ENCODE measurements around the gene LY6G5B. TPM values are rescaled to one million over a fixed set of nuclear protein-coding genes. Genes with fewer than 3 reads are reported as not detected.

The LY6G5B gene, protein sequence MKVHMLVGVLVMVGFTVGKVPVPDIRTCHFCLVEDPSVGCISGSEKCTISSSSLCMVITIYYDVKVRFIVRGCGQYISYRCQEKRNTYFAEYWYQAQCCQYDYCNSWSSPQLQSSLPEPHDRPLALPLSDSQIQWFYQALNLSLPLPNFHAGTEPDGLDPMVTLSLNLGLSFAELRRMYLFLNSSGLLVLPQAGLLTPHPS
- polyA plus RNA-seq (ENCODE audit: insufficient read length in 4 of 4), result 10 to 100 TPM in 3 of 4 donors, 1 to 10 TPM in 1; 9.0 to 37.0 (median 19.2) TPM

DNA sequence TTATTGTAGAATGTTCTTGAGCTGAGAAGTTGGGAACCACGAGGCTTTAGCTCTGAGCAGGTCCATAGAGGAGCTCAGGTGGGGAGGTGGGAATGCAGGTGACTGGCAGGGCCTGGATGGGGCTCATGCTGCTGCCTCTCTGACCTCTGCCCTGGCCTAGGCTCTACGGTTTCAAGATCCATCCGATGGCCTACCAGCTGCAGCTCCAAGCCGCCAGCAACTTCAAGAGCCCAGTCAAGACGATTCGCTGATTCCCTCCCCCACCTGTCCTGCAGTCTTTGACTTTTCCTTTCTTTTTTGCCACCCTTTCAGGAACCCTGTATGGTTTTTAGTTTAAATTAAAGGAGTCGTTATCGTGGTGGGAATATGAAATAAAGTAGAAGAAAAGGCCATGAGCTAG is at the start of gene LY6G5B:
Gene LY6G5B (plus strand): TSS at position 301 of the 400 bp plus-strand sequence. CDS start 975 bp downstream, outside the sequence.
- no peak for DNase-seq (ENCODE audit: low read depth in 4 of 4, low spot score in 2 of 4)

GRCh38 chr6:31620586-31621319 is 49.0 kb upstream of the LY6G5B start, which contains the start of gene PRRC2A:
TSS of gene PRRC2A (plus strand) at chr6:31620715. CDS start at chr6:31622790, 2,075 bp downstream.
- peak; percentile 36 to 95 (median 58) for DNase-seq (ENCODE audit: low read depth in 4 of 4, low spot score in 2 of 4)

GRCh38 chr6:31621320-31621939 is 48.3 kb upstream of the LY6G5B start:
- peak in 2 of 4 donors; percentile 16 to 29 for DNase-seq (ENCODE audit: low read depth in 4 of 4, low spot score in 2 of 4)

GRCh38 chr6:31621991-31622390 is 47.8 kb upstream of the LY6G5B start:
- peak in 1 of 4 donors; percentile 14 for DNase-seq (ENCODE audit: low read depth in 4 of 4, low spot score in 2 of 4)

DNA sequence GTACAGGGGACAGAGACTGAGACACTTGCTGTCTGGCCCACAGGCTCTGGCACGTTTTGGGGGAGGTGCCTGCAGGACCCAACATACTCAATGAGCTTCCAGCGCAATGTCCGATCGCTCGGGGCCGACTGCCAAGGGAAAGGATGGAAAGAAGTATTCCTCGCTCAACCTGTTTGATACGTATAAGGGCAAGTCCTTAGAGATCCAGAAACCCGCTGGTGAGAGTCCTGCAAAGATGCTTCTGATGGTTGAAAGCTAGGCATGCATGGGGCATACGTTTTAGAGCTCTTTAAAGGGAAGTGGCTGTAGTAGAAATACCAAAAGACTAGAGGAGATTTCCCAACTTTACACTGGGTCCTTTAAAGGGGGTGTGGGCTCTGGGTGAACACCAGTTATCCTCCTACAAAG is 47.1 kb upstream of the LY6G5B start:
- DNase-seq (ENCODE audit: low read depth in 4 of 4, low spot score in 2 of 4), result no peak

DNA sequence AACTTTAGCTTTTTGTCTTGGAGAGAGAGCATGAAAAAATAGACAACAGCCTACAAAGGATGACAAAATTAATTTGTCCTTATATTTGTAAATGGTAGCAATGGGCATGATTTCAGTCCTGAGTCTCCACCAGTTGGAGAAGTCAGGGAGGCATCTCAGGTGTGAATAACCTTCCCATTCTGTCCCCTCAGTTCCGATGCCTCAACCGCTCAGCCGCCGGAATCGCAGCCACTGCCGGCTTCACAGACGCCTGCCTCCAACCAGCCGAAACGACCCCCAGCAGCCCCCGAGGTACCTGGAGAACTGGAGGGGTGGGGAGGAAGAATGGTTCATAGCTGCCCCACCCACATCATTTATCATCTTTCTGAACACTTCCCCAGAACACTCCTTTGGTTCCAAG is 45.7 kb upstream of the LY6G5B start:
- DNase-seq (ENCODE audit: low read depth in 4 of 4, low spot score in 2 of 4), result no peak

DNA sequence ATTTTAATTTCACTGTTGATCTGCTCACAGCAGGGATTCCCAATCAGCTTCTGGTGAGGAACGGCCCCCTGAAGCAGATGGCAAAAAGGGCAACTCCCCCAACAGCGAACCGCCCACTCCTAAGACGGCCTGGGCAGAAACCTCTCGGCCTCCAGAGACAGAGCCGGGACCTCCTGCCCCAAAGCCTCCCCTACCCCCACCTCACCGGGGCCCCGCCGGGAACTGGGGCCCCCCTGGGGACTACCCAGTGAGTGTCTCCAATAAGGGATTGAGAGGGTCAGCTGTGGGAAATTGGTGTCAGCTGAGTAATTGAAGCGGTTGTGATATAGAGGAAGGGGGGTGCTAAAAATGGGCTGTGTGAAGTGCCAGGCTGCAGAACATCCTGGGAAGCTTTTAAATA is 42.8 kb upstream of the LY6G5B start:
- no peak for DNase-seq (ENCODE audit: low read depth in 4 of 4, low spot score in 2 of 4)

GRCh38 chr6:31627690-31628287 is 42.0 kb upstream of the LY6G5B start:
- DNase-seq (ENCODE audit: low read depth in 4 of 4, low spot score in 2 of 4), result no peak

GRCh38 chr6:31629014-31629413 is 40.8 kb upstream of the LY6G5B start:
- no peak for DNase-seq (ENCODE audit: low read depth in 4 of 4, low spot score in 2 of 4)

- DNase-seq (ENCODE audit: low read depth in 4 of 4, low spot score in 2 of 4), result no peak
These were observed 39.4 kb upstream of the LY6G5B start for GRCh38 chr6:31630177-31630934.

- DNase-seq (ENCODE audit: low read depth in 4 of 4, low spot score in 2 of 4), result no peak
These were observed 38.6 kb upstream of the LY6G5B start for GRCh38 chr6:31631209-31631608.

DNA sequence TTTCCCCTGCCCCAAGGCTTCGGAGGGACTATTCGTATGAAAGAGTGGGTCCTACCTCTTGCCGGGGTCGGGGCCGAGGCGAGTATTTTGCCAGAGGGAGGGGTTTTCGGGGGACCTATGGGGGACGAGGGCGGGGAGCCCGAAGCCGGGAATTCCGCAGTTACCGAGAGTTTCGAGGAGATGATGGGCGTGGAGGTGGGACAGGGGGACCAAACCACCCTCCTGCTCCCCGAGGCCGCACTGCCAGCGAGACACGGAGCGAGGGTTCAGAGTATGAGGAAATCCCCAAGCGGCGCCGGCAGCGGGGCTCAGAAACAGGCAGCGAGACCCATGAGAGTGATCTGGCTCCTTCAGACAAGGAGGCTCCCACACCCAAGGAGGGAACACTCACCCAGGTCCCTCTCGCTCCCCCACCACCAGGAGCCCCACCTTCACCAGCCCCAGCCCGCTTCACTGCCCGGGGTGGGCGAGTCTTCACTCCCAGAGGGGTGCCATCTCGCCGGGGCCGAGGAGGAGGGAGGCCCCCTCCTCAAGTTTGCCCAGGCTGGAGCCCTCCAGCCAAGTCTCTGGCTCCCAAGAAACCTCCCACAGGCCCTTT is 38.0 kb upstream of the LY6G5B start:
- no peak for DNase-seq (ENCODE audit: low read depth in 4 of 4, low spot score in 2 of 4)

DNA sequence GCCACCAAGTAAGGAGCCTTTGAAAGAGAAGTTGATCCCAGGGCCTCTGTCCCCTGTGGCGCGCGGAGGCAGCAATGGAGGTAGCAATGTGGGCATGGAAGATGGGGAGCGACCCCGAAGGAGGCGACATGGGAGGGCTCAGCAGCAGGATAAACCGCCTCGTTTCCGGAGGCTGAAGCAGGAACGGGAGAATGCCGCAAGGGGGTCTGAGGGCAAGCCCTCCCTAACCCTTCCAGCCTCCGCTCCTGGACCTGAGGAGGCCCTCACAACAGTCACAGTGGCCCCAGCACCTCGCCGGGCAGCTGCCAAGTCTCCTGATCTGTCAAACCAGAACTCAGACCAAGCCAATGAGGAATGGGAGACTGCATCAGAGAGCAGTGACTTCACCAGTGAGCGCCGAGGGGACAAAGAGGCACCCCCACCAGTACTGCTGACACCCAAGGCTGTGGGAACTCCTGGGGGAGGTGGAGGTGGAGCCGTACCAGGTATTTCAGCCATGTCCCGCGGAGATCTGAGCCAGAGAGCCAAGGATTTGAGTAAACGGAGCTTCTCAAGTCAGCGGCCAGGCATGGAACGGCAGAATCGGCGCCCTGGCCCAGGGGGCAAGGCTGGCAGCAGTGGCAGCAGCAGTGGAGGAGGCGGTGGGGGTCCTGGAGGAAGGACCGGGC is 37.4 kb upstream of the LY6G5B start:
- DNase-seq (ENCODE audit: low read depth in 4 of 4, low spot score in 2 of 4), result no peak

DNA sequence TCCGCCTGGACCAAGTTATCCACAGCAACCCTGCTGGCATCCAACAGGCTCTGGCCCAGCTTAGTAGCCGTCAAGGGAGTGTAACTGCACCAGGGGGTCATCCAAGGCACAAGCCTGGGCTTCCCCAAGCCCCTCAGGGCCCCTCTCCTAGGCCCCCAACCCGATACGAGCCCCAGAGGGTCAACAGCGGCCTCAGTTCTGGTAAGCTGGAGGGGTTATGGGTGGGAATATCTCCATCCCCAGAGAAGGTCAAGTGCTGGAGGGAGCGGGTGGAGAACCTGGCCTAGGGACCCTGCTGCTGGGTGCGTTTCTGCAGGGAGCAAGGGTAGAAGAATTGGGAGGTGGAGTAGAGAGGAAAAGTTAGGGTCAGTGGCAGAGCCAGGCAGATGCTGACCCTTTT is 36.3 kb upstream of the LY6G5B start:
- DNase-seq (ENCODE audit: low read depth in 4 of 4, low spot score in 2 of 4), result no peak

GRCh38 chr6:31634131-31634530 is 35.6 kb upstream of the LY6G5B start:
- no peak for DNase-seq (ENCODE audit: low read depth in 4 of 4, low spot score in 2 of 4)

DNA sequence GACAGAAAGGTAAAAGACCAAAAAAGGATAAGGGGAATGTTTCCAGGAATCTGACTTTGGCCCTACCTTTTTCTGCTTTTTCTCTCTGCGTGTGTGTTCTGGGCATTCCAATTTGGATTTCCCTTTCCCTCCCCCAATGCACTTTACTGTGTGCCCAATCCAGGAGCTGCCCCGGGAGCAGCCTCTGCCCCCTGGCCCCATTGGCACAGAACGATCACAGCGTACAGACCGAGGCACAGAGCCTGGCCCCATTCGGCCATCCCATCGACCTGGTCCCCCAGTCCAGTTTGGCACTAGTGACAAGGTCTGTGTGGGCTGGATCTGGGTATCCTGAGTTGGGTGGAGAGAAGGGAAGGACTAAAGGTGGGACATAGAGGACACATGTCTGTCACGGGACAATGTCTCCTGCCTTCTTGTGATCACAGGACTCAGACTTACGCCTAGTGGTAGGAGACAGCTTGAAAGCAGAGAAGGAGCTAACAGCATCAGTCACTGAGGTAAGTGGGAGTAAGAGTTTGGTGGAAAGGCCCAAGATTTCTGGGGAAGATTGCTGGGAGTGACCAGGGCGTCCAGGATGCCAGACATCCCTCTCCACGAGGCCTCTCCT is 34.7 kb upstream of the LY6G5B start:
- no peak for DNase-seq (ENCODE audit: low read depth in 4 of 4, low spot score in 2 of 4)

GRCh38 chr6:31636698-31637596 is 32.8 kb upstream of the LY6G5B start:
- no peak for DNase-seq (ENCODE audit: low read depth in 4 of 4, low spot score in 2 of 4)

- no peak for DNase-seq (ENCODE audit: low read depth in 4 of 4, low spot score in 2 of 4)
These were observed 30.7 kb upstream of the LY6G5B start for GRCh38 chr6:31639043-31639442.
